Testis (tissue), 3 donors: Measurements from ENCODE around the gene TRRAP. TPM values are rescaled to one million over a fixed set of nuclear protein-coding genes. Genes with fewer than 3 reads are reported as not detected.

ENCODE experiments used
- DNase-seq: peaks from one replicate; pipeline ENCODE4 v3.0.0-alpha.2; 2019
- H3K27ac ChIP-seq, 2 donors: fragments of 200-600 bp; sonication (generic); one replicate each; pipeline ENCODE4 v1.5.1; 2019
- H3K27me3 ChIP-seq: fragments of 200-600 bp; sonication (generic); one replicate; pipeline ENCODE4 v1.5.1; 2019
- H3K36me3 ChIP-seq: fragments of 200-600 bp; sonication (generic); one replicate; pipeline ENCODE4 v1.5.1; 2017; ENCODE audit warnings: low read depth; ENCODE audit errors: missing control alignments
- H3K4me1 ChIP-seq: fragments of 200-600 bp; sonication (generic); one replicate; pipeline ENCODE4 v1.5.1; 2019
- H3K4me3 ChIP-seq, 2 donors: fragments of 200-600 bp; sonication (generic); one replicate each; pipeline ENCODE4 v1.5.1; 2017 to 2019
- H3K9me3 ChIP-seq: fragments of 200-600 bp; sonication (generic); one replicate; pipeline ENCODE4 v1.5.1; 2017
- POLR2A ChIP-seq: fragments of 450-650 bp; IDR thresholded peaks from one replicate; pipeline ENCODE4 v1.6.1; 2017; ENCODE audit warnings: antibody characterized with exemption, mild to moderate bottlenecking, moderate library complexity
- WGBS, 2 donors: methylation state at CpG; one replicate each; pipeline ENCODE4 v1.1.5; 2018; 5-methylcytosine and 5-hydroxymethylcytosine counted together
- intact Hi-C: fragments of 100-400 bp; cut with DNase I; formaldehyde crosslinking; loops from one replicate; pipeline ENCODE4 v1.15.1; 2023; ENCODE audit warnings: low total_unique reads
- polyA plus RNA-seq: library from polyadenylated mRNA; stranded (reverse); fragments of 350-450 nt; fragmentation: Illumina TruSeq; extraction: RNeasy Lipid Tissue Mini Kit (QIAGEN cat#74804); gene quantifications from one replicate; pipeline ENCODE4 v1.2.3, GENCODE V29; 2014; ENCODE audit warnings: low read depth, low replicate concordance; ENCODE audit not compliant: insufficient read depth
- total RNA-seq, 2 donors: library from RNA; depleted of rRNA; stranded (reverse); fragments of >200 nt; gene quantifications; one replicate each; pipeline ENCODE4 v1.2.3, GENCODE V29; 2016
- TF ChIP-seq, protein P1 (sequence below), 3 experiments: fragments of 450-650 bp in 2 of 3; fragments of 200-600 bp in 1 of 3; sonication (generic) in 1 of 3; IDR thresholded peaks; one replicate each; pipeline ENCODE4 v1.5.1; 2016 to 2019; ENCODE audit warnings: antibody characterized with exemption in 3 of 3, mild to moderate bottlenecking in 2 of 3, moderate library complexity in 1 of 3

The TRRAP gene
- total and polyA plus RNA-seq, 3 donors from 2014 or later = 45.6 to 120 (median 119) TPM

DNA sequence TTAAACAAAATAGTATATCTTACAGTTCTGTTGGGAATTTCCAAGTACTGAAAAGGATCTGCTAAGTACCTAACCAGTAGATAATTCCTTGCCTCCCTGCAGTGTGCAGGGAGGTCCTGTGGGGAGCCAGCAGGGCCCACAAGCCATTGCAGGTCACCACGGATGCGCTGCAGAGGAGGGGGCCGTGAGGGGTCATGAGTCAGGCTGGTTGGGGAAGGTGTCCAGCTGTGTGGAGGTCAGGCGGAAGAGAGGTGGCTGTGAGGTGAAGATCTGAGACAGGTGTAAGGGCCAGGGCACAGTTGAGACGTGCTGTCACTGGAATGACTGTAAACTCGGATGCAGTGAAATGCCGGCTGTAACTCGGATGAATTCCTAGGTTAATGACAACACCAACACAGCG is 80.6 kb downstream of the TRRAP start:
- Histone ChIP-seq H3K9me3 (no peaks in the 10 kb centered on the region), H3K27ac (no peak overlapping the region), H3K4me1 (no peaks in the 10 kb centered on the region), H3K27me3 (no peaks in the 10 kb centered on the region), H3K4me3 (no peak overlapping the region), H3K36me3 (no peaks in the 10 kb centered on the region)
- no peak for DNase-seq
- 90 to 93% methylated on average over 9 of the region's 9 CpGs for WGBS, 2 donors
- no peak for TF ChIP-seq POLR2A
- TF ChIP-seq, protein P1, sequence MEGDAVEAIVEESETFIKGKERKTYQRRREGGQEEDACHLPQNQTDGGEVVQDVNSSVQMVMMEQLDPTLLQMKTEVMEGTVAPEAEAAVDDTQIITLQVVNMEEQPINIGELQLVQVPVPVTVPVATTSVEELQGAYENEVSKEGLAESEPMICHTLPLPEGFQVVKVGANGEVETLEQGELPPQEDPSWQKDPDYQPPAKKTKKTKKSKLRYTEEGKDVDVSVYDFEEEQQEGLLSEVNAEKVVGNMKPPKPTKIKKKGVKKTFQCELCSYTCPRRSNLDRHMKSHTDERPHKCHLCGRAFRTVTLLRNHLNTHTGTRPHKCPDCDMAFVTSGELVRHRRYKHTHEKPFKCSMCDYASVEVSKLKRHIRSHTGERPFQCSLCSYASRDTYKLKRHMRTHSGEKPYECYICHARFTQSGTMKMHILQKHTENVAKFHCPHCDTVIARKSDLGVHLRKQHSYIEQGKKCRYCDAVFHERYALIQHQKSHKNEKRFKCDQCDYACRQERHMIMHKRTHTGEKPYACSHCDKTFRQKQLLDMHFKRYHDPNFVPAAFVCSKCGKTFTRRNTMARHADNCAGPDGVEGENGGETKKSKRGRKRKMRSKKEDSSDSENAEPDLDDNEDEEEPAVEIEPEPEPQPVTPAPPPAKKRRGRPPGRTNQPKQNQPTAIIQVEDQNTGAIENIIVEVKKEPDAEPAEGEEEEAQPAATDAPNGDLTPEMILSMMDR (IDR thresholded peaks at IDR 0.05) = no peak
- intact Hi-C loops = no loop called here

DNA sequence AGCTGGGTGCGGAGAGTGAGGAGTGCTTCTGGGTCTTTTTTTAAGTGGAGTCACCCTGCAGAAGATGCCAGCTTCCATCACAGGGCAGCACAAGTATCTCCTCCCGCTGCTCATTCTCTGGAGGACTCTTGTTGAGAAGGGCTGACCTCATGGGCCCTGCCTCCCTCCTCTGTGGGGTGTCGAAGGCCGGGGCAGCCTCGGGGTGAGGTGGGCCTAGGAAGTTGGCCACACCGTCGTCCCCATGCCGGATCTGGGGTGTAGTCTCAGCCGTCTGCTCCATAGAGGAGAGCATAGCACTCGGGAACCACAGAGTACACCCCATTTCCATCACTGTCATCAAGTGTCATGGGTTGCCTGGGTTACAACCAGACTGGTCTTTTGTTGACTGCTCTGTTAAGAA is 85.0 kb downstream of the TRRAP start:
- WGBS, 2 donors = 87% methylated on average over 9 to 10 of the region's 10 CpGs
- no peak for DNase-seq
- H3K27ac ChIP-seq = no peak overlapping the region
- no peaks in the 10 kb centered on the region for H3K4me1 ChIP-seq
- intact Hi-C loops = no loop called here
- H3K36me3 ChIP-seq = no peaks in the 10 kb centered on the region
- H3K27me3 ChIP-seq = no peaks in the 10 kb centered on the region
- TF ChIP-seq, protein P1 (IDR thresholded peaks at IDR 0.05) = no peak
- no peak for TF ChIP-seq POLR2A
- H3K9me3 ChIP-seq = no peaks in the 10 kb centered on the region
- no peak overlapping the region for H3K4me3 ChIP-seq

DNA sequence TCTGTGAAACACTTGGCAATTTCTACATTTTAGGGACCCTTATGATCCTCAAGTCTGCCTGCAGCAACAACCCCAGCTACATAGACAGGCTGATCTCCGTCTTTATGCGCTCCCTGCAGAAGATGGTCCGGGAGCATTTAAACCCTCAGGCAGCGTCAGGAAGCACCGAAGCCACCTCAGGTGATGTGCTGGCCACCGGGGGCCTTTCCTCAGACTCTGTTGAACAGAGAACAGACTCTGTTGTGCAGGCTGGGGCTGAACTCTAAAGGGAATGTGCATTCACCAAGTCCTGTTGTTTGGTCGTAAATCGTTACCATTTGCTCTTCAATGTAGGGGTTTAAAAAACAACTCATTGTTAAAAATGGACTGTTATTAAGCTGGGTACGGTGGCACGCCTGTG is 86.3 kb downstream of the TRRAP start:
- Histone ChIP-seq H3K36me3 (no peaks in the 10 kb centered on the region), H3K9me3 (no peaks in the 10 kb centered on the region), H3K27ac (no peak overlapping the region), H3K4me3 (no peak overlapping the region), H3K27me3 (no peaks in the 10 kb centered on the region), H3K4me1 (no peaks in the 10 kb centered on the region)
- no peak for DNase-seq
- intact Hi-C loops = no loop called here
- no peak for TF ChIP-seq POLR2A
- TF ChIP-seq, protein P1 (IDR thresholded peaks at IDR 0.05) = no peak
- 94 to 97% methylated on average over 10 of the region's 10 CpGs for WGBS, 2 donors

DNA sequence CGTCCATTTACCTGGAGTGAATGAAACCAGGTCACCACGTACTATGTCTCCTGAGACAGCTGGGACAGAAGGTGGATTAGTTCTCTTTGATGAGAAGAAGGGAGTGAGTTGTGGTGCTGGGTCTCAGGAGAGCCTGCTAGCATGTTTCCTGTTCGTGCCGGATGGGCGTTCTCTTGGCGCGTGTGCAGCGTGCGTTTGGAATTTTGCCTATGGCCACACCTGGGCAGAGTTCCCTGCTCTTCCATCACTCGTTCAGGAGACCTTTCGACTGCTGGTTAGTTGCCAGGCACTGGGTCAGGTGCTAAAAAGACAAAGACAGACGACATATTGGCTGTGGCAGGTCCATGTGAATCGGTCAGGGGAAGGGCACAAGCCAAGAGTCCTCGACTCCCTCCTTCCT is 90.3 kb downstream of the TRRAP start:
- no peak for TF ChIP-seq POLR2A
- TF ChIP-seq, protein P1 (IDR thresholded peaks at IDR 0.05) = no peak
- Histone ChIP-seq H3K4me3 (no peak overlapping the region), H3K4me1 (no peaks in the 10 kb centered on the region), H3K27me3 (no peaks in the 10 kb centered on the region), H3K36me3 (no peaks in the 10 kb centered on the region), H3K27ac (no peak overlapping the region), H3K9me3 (no peaks in the 10 kb centered on the region)
- intact Hi-C loops = no loop called here
- 89 to 90% methylated on average over 14 of the region's 14 CpGs for WGBS, 2 donors
- no peak for DNase-seq

DNA sequence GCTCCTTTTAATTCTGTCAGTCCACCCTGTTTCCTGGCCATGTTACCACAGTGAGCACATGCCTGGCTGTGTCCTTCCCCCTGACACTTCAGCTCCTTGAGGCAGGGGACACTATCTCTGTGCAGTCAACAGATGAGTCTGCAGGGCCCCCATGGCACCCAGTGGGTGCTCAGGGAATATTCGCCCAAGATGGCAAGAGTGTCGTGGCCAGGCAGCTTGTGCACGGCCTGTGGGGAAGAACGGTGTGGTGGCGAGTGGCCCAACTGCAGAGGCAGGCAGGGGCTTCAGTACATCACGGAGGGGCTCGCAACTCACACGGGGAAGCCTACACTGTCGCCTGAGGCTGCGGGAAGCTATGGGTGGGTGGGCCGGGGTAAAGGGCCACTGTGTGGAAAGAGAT is 91.1 kb downstream of the TRRAP start:
- Histone ChIP-seq H3K4me3 (no peak overlapping the region), H3K4me1 (no peaks in the 10 kb centered on the region), H3K9me3 (no peaks in the 10 kb centered on the region), H3K36me3 (no peaks in the 10 kb centered on the region), H3K27ac (no peak overlapping the region), H3K27me3 (no peaks in the 10 kb centered on the region)
- TF ChIP-seq, protein P1 (IDR thresholded peaks at IDR 0.05) = no peak
- no peak for TF ChIP-seq POLR2A
- no peak for DNase-seq
- intact Hi-C loops = no loop called here
- 92 to 95% methylated on average over 11 of the region's 11 CpGs for WGBS, 2 donors
